Suprapubic skin (tissue), 4 donors: Measurements from ENCODE around the gene UGGT1. TPM values are rescaled to one million over a fixed set of nuclear protein-coding genes. Genes with fewer than 3 reads are reported as not detected.

Experiments used
- DNase-seq, 2 donors: peaks; one replicate each; pipeline ENCODE4 v3.0.0-alpha.2; 2019; ENCODE audit warnings: low spot score in 2 of 2
- H3K27ac ChIP-seq: fragments of 200-600 bp; sonication (generic); one replicate; pipeline ENCODE4 v1.5.1; 2019
- H3K27me3 ChIP-seq: fragments of 200-600 bp; sonication (generic); one replicate; pipeline ENCODE4 v1.5.1; 2019
- H3K36me3 ChIP-seq: fragments of 200-600 bp; sonication (generic); one replicate; pipeline ENCODE4 v1.5.1; 2019
- H3K4me1 ChIP-seq: fragments of 200-600 bp; sonication (generic); one replicate; pipeline ENCODE4 v1.5.1; 2019
- H3K4me3 ChIP-seq: fragments of 200-600 bp; sonication (generic); one replicate; pipeline ENCODE4 v1.5.1; 2019; ENCODE audit warnings: mild to moderate bottlenecking
- H3K9me3 ChIP-seq: fragments of 200-600 bp; sonication (generic); one replicate; pipeline ENCODE4 v1.5.1; 2019
- EP300 ChIP-seq: sonication (generic); formaldehyde crosslinking; IDR thresholded peaks from one replicate; pipeline ENCODE4 v1.6.1; 2017; ENCODE audit warnings: antibody characterized with exemption
- POLR2A ChIP-seq, 2 donors: fragments of 450-650 bp; IDR thresholded peaks; one replicate each; pipeline ENCODE4 v1.6.1; 2017; ENCODE audit warnings: antibody characterized with exemption in 2 of 2, mild to moderate bottlenecking in 2 of 2, moderate library complexity in 2 of 2
- POLR2AphosphoS5 ChIP-seq, 3 donors: sonication (generic); formaldehyde crosslinking; IDR thresholded peaks; one replicate each; pipeline ENCODE4 v1.6.1; 2017; ENCODE audit warnings: antibody characterized with exemption in 3 of 3
- WGBS: methylation state at CpG from one replicate; pipeline ENCODE4 v1.1.5; 2018; 5-methylcytosine and 5-hydroxymethylcytosine counted together
- total RNA-seq, 4 donors: library from RNA; depleted of rRNA; stranded (reverse); fragments of >200 nt; gene quantifications; one replicate each; pipeline ENCODE4 v1.1.0, GENCODE V29; 2016
- TF ChIP-seq, protein P1 (sequence below), 2 donors: fragments of 200-600 bp in 1 of 2; fragments of 450-650 bp in 1 of 2; sonication (generic) in 1 of 2; IDR thresholded peaks; one replicate each; pipeline ENCODE4 v1.5.1; 2016 to 2019; ENCODE audit warnings: antibody characterized with exemption in 2 of 2, mild to moderate bottlenecking in 1 of 2, moderate library complexity in 1 of 2

Gene UGGT1
- total RNA-seq, 4 donors from 2014 or later = 31.3 to 34.6 (median 32.8) TPM

DNA sequence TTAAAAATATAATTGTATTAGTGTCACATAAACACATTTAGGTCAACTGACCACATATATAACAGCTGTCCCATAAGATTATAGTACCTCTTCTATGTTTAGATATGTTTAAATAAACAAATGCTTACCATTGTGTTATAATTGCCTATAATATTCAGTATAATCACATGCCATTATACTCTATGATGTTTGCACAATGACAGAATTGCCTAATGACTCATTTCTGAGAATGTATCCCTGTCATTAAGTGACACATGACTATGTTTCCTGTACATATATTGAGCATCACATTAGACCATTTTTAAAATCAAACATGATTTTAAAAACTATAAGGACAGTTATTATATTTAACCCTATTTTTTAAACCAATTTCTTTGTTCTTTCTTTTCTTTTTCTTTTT is 137.9 kb downstream of the UGGT1 start:
- H3K9me3 ChIP-seq = no peaks in the 10 kb centered on the region
- no peaks in the 10 kb centered on the region for H3K36me3 ChIP-seq
- H3K27me3 ChIP-seq = no peaks in the 10 kb centered on the region
- peaks cover 13% of the 10 kb centered on the region for H3K4me1 ChIP-seq
- no peak for DNase-seq
- H3K4me3 ChIP-seq = no peak overlapping the region
- no peak for TF ChIP-seq POLR2AphosphoS5 (IDR thresholded peaks at IDR 0.05)
- no peak for TF ChIP-seq POLR2A (IDR thresholded peaks at IDR 0.05)
- TF ChIP-seq, protein P1, sequence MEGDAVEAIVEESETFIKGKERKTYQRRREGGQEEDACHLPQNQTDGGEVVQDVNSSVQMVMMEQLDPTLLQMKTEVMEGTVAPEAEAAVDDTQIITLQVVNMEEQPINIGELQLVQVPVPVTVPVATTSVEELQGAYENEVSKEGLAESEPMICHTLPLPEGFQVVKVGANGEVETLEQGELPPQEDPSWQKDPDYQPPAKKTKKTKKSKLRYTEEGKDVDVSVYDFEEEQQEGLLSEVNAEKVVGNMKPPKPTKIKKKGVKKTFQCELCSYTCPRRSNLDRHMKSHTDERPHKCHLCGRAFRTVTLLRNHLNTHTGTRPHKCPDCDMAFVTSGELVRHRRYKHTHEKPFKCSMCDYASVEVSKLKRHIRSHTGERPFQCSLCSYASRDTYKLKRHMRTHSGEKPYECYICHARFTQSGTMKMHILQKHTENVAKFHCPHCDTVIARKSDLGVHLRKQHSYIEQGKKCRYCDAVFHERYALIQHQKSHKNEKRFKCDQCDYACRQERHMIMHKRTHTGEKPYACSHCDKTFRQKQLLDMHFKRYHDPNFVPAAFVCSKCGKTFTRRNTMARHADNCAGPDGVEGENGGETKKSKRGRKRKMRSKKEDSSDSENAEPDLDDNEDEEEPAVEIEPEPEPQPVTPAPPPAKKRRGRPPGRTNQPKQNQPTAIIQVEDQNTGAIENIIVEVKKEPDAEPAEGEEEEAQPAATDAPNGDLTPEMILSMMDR (IDR thresholded peaks at IDR 0.05) = no peak
- TF ChIP-seq EP300 = no peak
- no peak overlapping the region for H3K27ac ChIP-seq

DNA sequence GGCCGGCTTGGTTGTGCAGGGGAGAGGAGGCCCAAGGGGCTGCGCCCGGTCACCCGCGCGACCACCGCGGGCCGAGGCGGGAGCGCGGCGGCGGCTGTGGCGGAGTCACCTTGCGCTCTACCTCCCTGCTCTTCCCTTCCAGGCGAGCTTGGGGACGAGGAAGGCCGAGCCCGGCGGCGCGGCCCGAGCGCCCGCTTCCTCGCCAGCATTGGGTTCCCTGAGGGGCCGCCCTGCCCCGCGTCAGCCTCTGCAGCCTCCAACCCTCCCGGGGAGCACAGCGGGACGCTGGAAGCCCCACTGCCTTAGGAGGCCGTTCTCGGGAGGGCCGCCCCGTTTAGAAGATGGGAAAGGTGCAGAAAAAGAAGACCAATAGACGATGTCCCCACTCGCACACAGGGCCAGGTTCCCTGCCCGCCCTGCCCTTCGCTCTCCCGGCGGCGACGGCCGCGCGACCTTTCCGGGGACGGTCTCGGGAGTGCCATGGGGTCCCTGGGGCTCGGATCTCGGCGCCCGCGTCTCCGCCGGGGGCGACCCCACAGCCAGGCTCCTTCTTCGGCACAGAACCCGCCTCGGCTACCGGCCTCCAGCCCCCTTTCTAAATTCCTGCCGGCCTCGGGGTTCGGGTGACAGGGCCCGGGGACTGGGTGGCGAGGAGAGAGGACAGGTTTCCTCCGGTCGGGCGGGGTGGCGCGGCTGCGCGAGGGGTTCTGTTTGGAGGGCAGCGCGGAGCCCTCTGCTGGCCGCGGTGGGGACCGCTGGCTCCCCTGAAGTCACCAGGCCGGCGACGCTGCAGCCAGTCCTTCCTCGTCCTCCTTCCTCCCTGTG is 142.2 kb downstream of the UGGT1 start:
- DNase-seq = peak; percentile 87 to 94
- no peaks in the 10 kb centered on the region for H3K27me3 ChIP-seq
- H3K36me3 ChIP-seq = no peaks in the 10 kb centered on the region
- H3K4me3 ChIP-seq = peak overlapping the region; percentile 79
- no peaks in the 10 kb centered on the region for H3K9me3 ChIP-seq
- TF ChIP-seq, protein P1 (IDR thresholded peaks at IDR 0.05) = peak; percentile 53 to 94
- no peak for TF ChIP-seq EP300
- peak overlapping the region; percentile 50 for H3K27ac ChIP-seq
- WGBS = under 1% methylated on average over 50 of the region's 84 CpGs
- peaks cover 13% of the 10 kb centered on the region for H3K4me1 ChIP-seq

DNA sequence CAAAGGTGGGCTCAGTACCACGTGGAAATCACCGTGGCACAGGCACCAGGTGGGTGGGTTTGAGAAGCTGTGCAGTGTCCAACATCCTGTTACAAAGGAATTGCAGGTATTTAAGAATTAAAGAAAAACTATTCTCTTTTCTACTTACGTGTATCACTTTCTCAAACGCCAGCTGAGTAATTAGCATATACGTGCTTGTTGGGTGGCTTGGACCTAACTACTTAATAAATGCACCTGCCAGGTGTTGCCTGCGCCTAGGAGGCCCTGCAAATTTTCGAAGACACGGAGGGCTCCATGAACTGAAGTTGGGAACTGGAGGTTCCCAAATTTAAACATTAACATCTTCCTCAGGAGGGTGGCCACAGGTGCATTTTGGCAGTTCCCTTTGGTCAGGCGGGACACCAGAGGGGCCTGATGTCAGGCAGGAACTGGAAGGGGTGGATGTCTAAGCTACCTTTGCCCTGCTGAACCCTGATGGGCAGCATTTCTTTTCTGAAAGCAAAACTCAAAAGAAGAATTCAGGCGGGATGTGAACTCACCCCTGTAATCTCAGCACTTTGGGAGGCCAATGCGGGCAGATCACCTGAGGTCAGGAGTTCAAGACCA is 142.9 kb downstream of the UGGT1 start:
- no peaks in the 10 kb centered on the region for H3K36me3 ChIP-seq
- H3K27me3 ChIP-seq = no peaks in the 10 kb centered on the region
- WGBS = 45% methylated on average over 10 of the region's 11 CpGs
- H3K27ac ChIP-seq = no peak overlapping the region
- H3K9me3 ChIP-seq = no peaks in the 10 kb centered on the region
- peak overlapping the region; percentile 79 for H3K4me3 ChIP-seq
- TF ChIP-seq POLR2A (IDR thresholded peaks at IDR 0.05) (no peak), POLR2AphosphoS5 (IDR thresholded peaks at IDR 0.05) (no peak), EP300 (no peak)
- TF ChIP-seq, protein P1 (IDR thresholded peaks at IDR 0.05) = no peak
- peaks cover 13% of the 10 kb centered on the region for H3K4me1 ChIP-seq
- no peak for DNase-seq

DNA sequence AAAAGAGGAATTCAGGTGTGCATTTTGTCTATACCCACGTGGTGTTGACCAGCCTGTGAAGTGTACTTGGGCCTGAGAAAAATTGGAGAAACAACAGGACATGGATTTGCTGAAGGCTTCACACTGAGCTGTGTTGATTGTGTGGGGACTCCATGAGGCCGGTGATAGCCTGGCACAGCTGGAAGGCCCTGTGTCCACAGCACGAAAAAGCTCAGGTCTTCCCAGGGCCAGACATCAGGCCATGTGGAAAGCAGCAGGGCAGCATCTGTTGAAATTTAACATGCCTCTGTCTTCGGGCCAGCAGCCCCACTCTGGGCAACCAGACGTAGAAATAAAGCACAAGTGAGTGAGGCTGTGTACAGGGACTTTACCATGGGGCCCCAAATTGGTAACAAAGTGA is 143.6 kb downstream of the UGGT1 start:
- H3K27ac ChIP-seq = no peak overlapping the region
- WGBS = 80% methylated on average over 5 of the region's 5 CpGs
- H3K36me3 ChIP-seq = no peaks in the 10 kb centered on the region
- TF ChIP-seq POLR2A (IDR thresholded peaks at IDR 0.05) (no peak), POLR2AphosphoS5 (IDR thresholded peaks at IDR 0.05) (no peak), EP300 (no peak)
- TF ChIP-seq, protein P1 (IDR thresholded peaks at IDR 0.05) = no peak
- no peak for DNase-seq
- H3K4me3 ChIP-seq = no peak overlapping the region
- H3K9me3 ChIP-seq = no peaks in the 10 kb centered on the region
- H3K4me1 ChIP-seq = peaks cover 13% of the 10 kb centered on the region
- no peaks in the 10 kb centered on the region for H3K27me3 ChIP-seq

DNA sequence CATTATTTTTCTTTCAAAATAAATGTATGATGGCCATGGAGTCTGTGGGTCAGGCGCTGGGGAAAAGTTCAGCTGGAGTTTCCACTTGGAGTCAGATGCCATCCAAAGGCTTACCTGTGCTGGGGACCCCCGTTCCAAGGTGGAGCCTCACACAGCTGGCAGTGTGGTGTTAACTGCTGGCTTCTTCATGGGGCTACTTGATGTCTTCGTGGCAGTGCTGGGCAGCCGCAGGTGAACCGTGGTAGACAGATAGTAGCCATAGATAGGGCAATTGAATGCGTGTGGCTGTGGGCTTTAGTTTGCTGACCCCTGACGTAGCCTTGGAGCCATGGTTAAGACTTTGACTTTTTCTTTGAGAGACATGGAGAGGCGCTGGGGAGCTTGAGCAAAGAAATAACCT is 144.6 kb downstream of the UGGT1 start:
- TF ChIP-seq, protein P1 (IDR thresholded peaks at IDR 0.05) = no peak
- no peak for TF ChIP-seq EP300
- no peak for TF ChIP-seq POLR2A (IDR thresholded peaks at IDR 0.05)
- no peak for TF ChIP-seq POLR2AphosphoS5 (IDR thresholded peaks at IDR 0.05)
- Histone ChIP-seq H3K9me3 (no peaks in the 10 kb centered on the region), H3K27ac (no peak overlapping the region), H3K36me3 (no peaks in the 10 kb centered on the region), H3K27me3 (no peaks in the 10 kb centered on the region), H3K4me1 (peaks cover 13% of the 10 kb centered on the region), H3K4me3 (no peak overlapping the region)
- WGBS = 88% methylated on average over 8 of the region's 8 CpGs
- no peak for DNase-seq
